Stimulated activated CD4-positive, alpha-beta T cell treated with anti-CD3 and anti-CD28 coated beads, Interleukin-4, amount 100 ng/mL, for 48 hours (primary cell): ENCODE measurements around the gene CLCN3.
"Not testable (repeated sequence)": the region's sequence is repeated elsewhere in the genome, so short reads cannot be mapped to it uniquely, and the experiment has no call there.

Experiments used
- DNase-seq, 2 donors: peaks; one replicate each; pipeline ENCODE4 v3.0.0-alpha.2; 2020; ENCODE audit warnings: low read depth in 2 of 2

The CLCN3 gene

DNA sequence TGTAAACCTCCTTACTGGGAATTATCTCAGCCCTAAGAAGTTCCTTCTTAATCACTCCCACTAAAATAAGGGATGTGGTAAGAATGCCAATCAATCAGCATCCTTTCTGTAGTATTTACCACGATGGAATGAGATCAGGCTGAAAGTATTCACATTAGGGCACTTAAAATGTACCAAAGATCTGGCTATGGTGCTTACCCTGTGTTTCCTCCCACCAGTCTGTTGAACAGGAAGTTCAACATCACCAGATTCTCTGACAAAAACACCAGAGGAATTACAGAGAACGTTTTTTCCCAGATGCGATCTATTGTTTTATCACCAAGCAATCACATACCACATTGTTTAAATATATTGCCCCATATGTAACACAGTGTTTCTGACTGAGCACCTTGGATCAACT, 2.1 kb upstream of the CLCN3 start:
- DNase-seq, result no peak

- no peak for DNase-seq
These were observed 1.4 kb upstream of the CLCN3 start for GRCh38 chr4:169618986-169619385.

DNA sequence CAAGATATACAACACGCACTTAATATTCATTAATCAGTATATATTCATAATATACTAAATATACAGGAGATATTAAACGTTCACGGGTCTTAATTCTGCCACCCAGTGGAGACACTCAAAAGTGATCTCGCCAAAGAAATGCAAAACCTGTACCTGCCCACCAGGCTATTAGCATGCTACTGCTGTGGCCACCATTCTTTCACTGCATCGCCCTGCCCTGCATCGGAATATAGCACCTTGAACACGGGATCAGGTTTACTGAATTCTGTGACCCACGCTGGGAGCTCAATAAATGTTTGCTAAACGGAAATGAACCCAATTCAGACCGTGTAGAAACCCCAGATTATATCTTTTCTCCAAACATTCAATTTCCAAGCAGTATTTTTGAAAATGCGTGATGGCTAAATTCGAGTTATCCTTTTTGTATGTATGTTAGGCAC, 840 bp upstream of the CLCN3 start:
- no peak for DNase-seq

DNA sequence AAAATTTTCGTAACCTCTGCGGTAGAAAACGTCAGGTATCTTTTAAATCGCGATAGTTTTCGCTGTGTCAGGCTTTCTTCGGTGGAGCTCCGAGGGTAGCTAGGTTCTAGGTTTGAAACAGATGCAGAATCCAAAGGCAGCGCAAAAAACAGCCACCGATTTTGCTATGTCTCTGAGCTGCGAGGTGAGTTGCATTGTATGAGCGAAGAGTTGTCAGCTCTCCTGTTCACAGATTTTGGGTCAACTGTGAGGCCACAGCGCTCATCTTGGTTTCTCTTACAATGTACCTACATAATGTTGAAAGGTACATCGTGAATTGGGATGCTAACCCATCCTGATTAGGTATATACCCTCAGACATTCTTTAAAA, 486 bp downstream of the CLCN3 start:
- DNase-seq, result no peak

DNA sequence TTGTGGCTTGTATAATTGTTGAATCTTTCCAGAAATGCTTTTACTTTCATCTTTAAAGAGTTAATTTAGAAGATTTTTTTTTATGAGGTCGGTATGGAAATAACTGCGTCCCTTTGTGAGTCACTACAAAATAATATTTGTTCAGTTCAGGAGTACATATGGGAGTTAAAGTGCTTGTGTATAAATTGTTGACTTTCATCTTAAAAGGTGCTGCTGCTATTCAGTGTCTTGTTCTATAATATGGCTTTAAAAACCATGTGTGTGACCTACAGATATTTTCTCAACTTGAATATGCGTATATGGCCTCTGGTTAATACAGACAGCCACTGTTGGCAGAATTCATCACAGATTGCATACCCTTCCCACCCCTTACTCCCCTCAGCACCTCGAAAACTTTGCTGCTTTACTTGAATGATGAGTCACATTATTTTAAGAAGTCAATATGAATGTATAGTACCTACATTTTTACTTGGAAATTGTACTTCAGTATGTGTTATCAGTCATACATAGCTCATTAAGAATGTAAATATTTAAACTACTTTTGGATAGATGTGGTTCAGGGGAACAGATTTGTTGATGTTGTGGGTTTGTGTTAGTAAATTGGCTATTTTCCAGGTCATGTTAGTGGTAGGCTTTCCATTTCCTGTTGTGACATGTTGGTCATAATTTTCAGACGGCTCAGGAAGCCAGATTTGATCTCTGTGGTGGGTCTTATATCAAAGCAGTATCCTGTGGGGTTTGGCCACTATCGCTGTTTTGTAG, 1.5 kb downstream of the CLCN3 start:
- DNase-seq, result no peak

GRCh38 chr4:169622566-169622965, 2.2 kb downstream of the CLCN3 start:
- no peak for DNase-seq

- DNase-seq, result not testable (repeated sequence)
These were observed 3.6 kb downstream of the CLCN3 start for GRCh38 chr4:169624012-169624411.

- DNase-seq, result no peak
These were observed 5.5 kb downstream of the CLCN3 start for GRCh38 chr4:169625886-169626285.

DNA sequence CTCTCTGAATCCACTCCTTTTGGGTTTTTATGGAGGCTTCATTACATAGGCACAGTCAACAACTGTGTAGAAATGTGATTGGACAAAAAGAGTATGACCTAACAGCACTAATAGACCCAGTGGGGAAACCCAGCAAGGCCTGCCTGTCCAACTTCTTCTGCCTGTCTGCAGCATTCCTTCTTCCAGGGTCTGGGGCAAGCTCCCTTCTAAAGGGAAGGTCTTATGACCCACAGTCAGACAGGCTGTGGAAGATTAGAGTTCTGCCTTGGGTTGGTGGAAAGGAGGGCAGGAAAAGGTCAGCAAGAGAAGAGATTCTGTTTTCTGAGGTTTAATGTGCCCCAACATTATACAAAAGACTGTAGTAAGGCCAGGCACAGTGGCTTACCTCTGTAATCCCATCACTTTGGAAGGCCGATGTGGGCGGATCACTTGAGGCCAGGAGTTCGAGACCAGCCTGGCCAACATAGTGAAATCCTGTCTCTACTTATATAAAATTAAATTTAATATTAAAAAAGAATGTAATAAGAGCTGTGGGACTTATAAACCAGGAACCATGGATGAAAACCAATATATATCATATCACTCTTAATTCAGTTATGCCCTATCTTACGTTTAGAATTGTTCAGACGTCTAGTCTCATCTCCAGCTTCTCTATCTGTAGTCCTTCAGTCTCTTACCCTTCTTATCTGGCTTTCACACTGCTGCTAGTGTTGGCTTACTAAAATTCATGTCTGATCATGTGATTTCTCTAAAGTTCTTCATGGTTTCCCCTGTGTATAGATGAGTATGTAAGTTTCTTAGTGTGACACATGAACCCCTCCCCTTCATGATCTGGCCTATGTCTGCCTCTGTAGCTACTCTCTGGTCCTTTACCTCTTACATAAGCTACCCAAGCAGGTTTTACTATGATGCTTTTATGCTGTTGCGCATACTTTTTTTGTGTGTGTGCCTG, 6.2 kb downstream of the CLCN3 start:
- DNase-seq, result no peak

DNA sequence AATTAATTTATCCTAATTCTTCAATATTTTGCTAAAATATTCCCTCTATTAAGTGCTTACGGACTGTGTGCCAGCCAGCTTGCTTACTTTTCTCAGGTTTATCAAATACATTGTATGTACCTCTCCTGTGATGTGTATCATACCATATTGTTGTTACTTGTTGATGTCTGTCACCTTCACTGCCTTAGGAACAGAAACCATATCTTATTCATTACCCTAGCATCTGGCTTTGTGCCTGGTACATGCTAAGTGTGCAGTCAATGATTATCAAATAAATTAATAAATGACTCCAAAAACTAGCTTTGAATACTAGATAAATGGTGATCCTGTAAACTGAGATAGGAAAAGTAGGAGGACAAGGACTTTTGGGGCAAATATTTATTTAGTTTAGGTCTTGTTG, 6.9 kb downstream of the CLCN3 start:
- no peak for DNase-seq

- DNase-seq, result no peak
These were observed 8.2 kb downstream of the CLCN3 start for GRCh38 chr4:169628579-169628978.

GRCh38 chr4:169630069-169630468, 9.7 kb downstream of the CLCN3 start:
- no peak for DNase-seq

- no peak for DNase-seq
These were observed 12.5 kb downstream of the CLCN3 start for GRCh38 chr4:169632896-169633295.

GRCh38 chr4:169634975-169635374, 14.6 kb downstream of the CLCN3 start:
- no peak for DNase-seq

- DNase-seq, result no peak
These were observed 20.0 kb downstream of the CLCN3 start for GRCh38 chr4:169640261-169640870.

GRCh38 chr4:169644802-169645201, 24.4 kb downstream of the CLCN3 start:
- DNase-seq, result no peak

DNA sequence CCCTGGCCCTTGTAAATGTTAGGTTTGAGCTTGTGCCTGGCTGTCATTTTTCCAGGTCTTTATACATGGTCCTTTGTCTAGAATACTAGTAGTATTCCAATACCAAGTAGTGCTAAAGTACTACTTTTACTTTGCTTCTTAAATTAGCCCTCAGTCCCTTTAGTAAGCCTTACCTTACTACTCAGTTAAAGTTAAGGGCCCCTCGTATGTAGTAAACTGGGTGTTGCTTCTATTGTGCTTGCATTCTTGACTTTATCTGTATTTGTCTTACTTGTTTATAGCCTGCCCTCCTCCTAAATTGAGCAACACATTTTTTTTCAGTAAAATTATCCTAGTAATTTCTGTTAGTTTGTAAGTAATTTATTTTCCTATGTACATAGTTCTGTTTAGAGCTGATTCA, 25.2 kb downstream of the CLCN3 start:
- DNase-seq, result no peak

- no peak for DNase-seq
These were observed 29.3 kb downstream of the CLCN3 start for GRCh38 chr4:169649545-169650226.

DNA sequence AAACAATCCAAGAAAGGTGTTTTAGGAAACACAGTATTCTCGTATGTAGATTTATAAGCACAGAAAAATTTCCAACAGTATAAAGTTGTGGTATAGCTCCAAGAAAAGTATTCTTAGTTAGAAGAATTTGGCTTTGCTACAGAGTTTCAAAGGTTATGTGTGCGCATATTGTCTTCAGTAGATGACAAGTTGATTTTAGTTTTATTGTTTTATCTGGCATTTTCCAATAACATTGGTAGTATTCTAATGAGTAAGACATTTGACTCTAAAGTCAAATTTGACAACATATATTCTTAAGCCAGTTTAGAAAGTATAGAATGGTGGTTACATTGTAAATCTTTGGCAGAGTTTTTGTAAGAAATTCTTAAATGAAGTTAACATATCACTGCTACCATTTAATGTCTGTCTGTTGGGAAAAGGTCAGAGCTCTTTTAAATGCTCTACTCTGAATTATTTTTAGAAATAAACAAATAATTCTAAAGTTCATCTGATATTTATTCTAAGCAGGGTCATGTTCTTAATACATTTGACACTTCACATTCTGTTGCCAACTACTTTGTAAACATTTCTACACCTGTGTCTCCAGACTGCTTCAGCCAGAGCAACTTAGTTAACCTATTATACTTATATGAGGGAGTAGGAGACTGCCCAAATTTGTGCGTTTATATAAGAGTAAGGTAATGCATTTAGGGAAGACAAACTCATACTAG, 30.0 kb downstream of the CLCN3 start:
- DNase-seq, result no peak

DNA sequence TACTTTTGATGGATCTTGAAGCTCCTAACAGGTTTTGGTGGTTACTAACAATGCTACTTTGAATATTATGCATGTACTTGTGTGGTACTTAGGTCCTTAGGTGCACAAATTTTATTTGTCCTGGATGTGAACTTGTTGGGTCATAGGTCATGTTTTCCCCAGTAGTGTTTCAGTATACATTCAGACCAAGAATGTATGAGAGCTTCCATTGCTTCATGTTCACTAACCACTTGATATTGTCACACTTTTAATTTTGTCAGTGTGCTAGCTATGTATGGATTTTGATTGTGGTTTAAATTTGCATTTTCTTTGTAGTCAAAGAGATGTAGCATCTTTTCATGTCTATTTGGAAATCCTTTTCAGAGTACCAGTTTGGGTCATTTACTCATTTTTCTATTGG, 32.2 kb downstream of the CLCN3 start:
- no peak for DNase-seq

GRCh38 chr4:169655401-169655800, 35.0 kb downstream of the CLCN3 start:
- DNase-seq, result no peak
